Measurements from ENCODE around the gene STAMBP.

- TF ChIP-seq CTCF (IDR thresholded peaks at IDR 0.05; ENCODE audit: insufficient read depth, low read length, poor library complexity, severe bottlenecking) (no peak), EZH2phosphoT487 (conservative IDR thresholded peaks at IDR 0.05; ENCODE audit: low read length) (no peak)
Measured at GRCh38 chr2:73877071-73877802, 48.5 kb downstream of the STAMBP start.

Data from SU-DHL-6 (cell line).